Bronchial epithelial cell (primary cell): ENCODE measurements around the gene SBDS. TPM values are rescaled to one million over a fixed set of nuclear protein-coding genes. Genes with fewer than 3 reads are reported as not detected.

Source experiments
- DNase-seq: peaks from one replicate; pipeline ENCODE4 v3.0.0-alpha.2; 2010; ENCODE audit warnings: low read depth
- FAIRE-seq: peaks from 2 replicates; lab custom pipeline; 2011; peaks lifted over from hg19 to GRCh38; lab: Jason Lieb, UNC
- H3K27me3 ChIP-seq: 2 replicates; pipeline ENCODE4 v1.5.1; 2011; ENCODE audit warnings: low read length; ENCODE audit not compliant: control insufficient read depth, insufficient read depth
- H3K36me3 ChIP-seq: 2 replicates; pipeline ENCODE4 v1.5.1; 2011; ENCODE audit warnings: low read length; ENCODE audit not compliant: control insufficient read depth, insufficient read depth
- H3K4me3 ChIP-seq: 2 replicates; pipeline ENCODE4 v1.5.1; 2011; ENCODE audit warnings: mild to moderate bottlenecking, low read depth, low read length, control low read depth
- CTCF ChIP-seq: IDR thresholded peaks from 2 replicates; pipeline ENCODE4 v1.5.1; 2011; ENCODE audit warnings: mild to moderate bottlenecking, moderate library complexity, low read length, control low read depth, inconsistent platforms; ENCODE audit not compliant: insufficient read depth, severe bottlenecking
- total RNA-seq: library from RNA; depleted of rRNA; stranded (reverse); fragments of >200 nt; gene quantifications from 2 replicates; pipeline ENCODE4 v1.2.1, GENCODE V29; 2014

The SBDS gene
- total RNA-seq, 1 donor from 2014 or later: 108 TPM

- FAIRE-seq: no peak
- TF ChIP-seq CTCF: no peak
- Histone ChIP-seq H3K4me3 (no peak overlapping the region), H3K27me3 (no peaks in the 10 kb centered on the region), H3K36me3 (peaks cover 13% of the 10 kb centered on the region)
- DNase-seq: no peak
These were observed 44.6 kb downstream of the SBDS start for GRCh38 chr7:66950763-66951162.

- DNase-seq: no peak
- TF ChIP-seq CTCF: no peak
- H3K4me3 ChIP-seq: no peak overlapping the region
- FAIRE-seq: no peak
- peaks cover 13% of the 10 kb centered on the region for H3K36me3 ChIP-seq
- H3K27me3 ChIP-seq: no peaks in the 10 kb centered on the region
These were observed 45.1 kb downstream of the SBDS start for GRCh38 chr7:66950311-66950710.

GRCh38 chr7:66948480-66949109, 46.8 kb downstream of the SBDS start:
- DNase-seq (no peak), FAIRE-seq (no peak)
- Histone ChIP-seq H3K4me3 (no peak overlapping the region), H3K27me3 (no peaks in the 10 kb centered on the region), H3K36me3 (peaks cover 13% of the 10 kb centered on the region)
- TF ChIP-seq CTCF: no peak

GRCh38 chr7:66946545-66946944, 48.8 kb downstream of the SBDS start:
- no peaks in the 10 kb centered on the region for H3K27me3 ChIP-seq
- H3K4me3 ChIP-seq: no peak overlapping the region
- DNase-seq (no peak), FAIRE-seq (no peak)
- TF ChIP-seq CTCF: no peak
- peaks cover 17% of the 10 kb centered on the region for H3K36me3 ChIP-seq

- FAIRE-seq: no peak
- no peak for TF ChIP-seq CTCF
- peaks cover 11% of the 10 kb centered on the region for H3K36me3 ChIP-seq
These were observed 56.1 kb downstream of the SBDS start for GRCh38 chr7:66939325-66939724.

GRCh38 chr7:66937940-66938339, 57.4 kb downstream of the SBDS start:
- no peak for FAIRE-seq
- Histone ChIP-seq H3K4me3 (no peak overlapping the region), H3K36me3 (peaks cover 6% of the 10 kb centered on the region), H3K27me3 (no peaks in the 10 kb centered on the region)
- no peak for TF ChIP-seq CTCF
- no peak for DNase-seq

More at GRCh38 chr7:66939325-66939724, 56.1 kb downstream of the SBDS start:
- H3K4me3 ChIP-seq: no peak overlapping the region
- H3K27me3 ChIP-seq: no peaks in the 10 kb centered on the region
- DNase-seq: no peak
